HepG2 (cell line): Measurements from ENCODE around the gene MIDN. TPM values are rescaled to one million over a fixed set of nuclear protein-coding genes. Genes with fewer than 3 reads are reported as not detected.

Experiments
- AGO2 ChIP-seq: fragments of 200-400 bp; formaldehyde crosslinking; optimal IDR thresholded peaks from 2 replicates; pipeline ENCODE3; 2017; ENCODE audit warnings: mild to moderate bottlenecking, low read depth, low read length, moderate library complexity
- DDIT3 ChIP-seq: sonication (generic); formaldehyde crosslinking; IDR thresholded peaks from 2 replicates; pipeline ENCODE4 v1.4.0; 2020; ENCODE audit warnings: mild to moderate bottlenecking, missing genetic modification reagents
- E2F2 ChIP-seq: sonication (generic); formaldehyde crosslinking; IDR thresholded peaks from 2 replicates; pipeline ENCODE4 v1.4.0; 2020; ENCODE audit warnings: missing genetic modification reagents, borderline replicate concordance
- ISX ChIP-seq: sonication (generic); formaldehyde crosslinking; conservative IDR thresholded peaks from 2 replicates; pipeline ENCODE4 v1.5.0; 2020; ENCODE audit warnings: missing genetic modification reagents
- MAX ChIP-seq: IDR thresholded peaks from 2 replicates; pipeline ENCODE4 v1.6.1; 2012; ENCODE audit warnings: inconsistent platforms
- MTA3 ChIP-seq: sonication (generic); formaldehyde crosslinking; IDR thresholded peaks from 2 replicates; pipeline ENCODE4 v1.4.0; 2020; ENCODE audit warnings: missing genetic modification reagents
- RORA ChIP-seq: sonication (generic); formaldehyde crosslinking; IDR thresholded peaks from 2 replicates; pipeline ENCODE4 v1.5.0; 2020; ENCODE audit warnings: mild to moderate bottlenecking, missing genetic modification reagents, moderate library complexity
- TCF7L2 ChIP-seq: IDR thresholded peaks from 2 replicates; pipeline ENCODE4 v1.6.1; 2011; ENCODE audit warnings: mild to moderate bottlenecking, low read depth, low read length, moderate library complexity
- ZNF101 ChIP-seq: sonication (generic); formaldehyde crosslinking; IDR thresholded peaks from 2 replicates; pipeline ENCODE4 v1.4.0; 2020; ENCODE audit warnings: mild to moderate bottlenecking, low read depth, missing genetic modification reagents, borderline replicate concordance
- ZNF121 ChIP-seq: sonication (generic); formaldehyde crosslinking; IDR thresholded peaks from 2 replicates; pipeline ENCODE4 v1.5.0; 2020; ENCODE audit warnings: mild to moderate bottlenecking, missing genetic modification reagents
- ZNF296 ChIP-seq: sonication (generic); formaldehyde crosslinking; conservative IDR thresholded peaks from 2 replicates; pipeline ENCODE4 v1.5.0; 2020; ENCODE audit warnings: mild to moderate bottlenecking, missing genetic modification reagents
- ZNF333 ChIP-seq: sonication (generic); formaldehyde crosslinking; IDR thresholded peaks from 2 replicates; pipeline ENCODE4 v1.4.0; 2020; ENCODE audit warnings: mild to moderate bottlenecking, missing genetic modification reagents, borderline replicate concordance
- ZNF510 ChIP-seq: sonication (generic); formaldehyde crosslinking; IDR thresholded peaks from 2 replicates; pipeline ENCODE4 v1.4.0; 2020; ENCODE audit warnings: low read depth, mild to moderate bottlenecking, missing genetic modification reagents
- ZNF563 ChIP-seq: sonication (generic); formaldehyde crosslinking; IDR thresholded peaks from 2 replicates; pipeline ENCODE4 v1.8.0; 2022; ENCODE audit warnings: mild to moderate bottlenecking, moderate library complexity, missing genetic modification reagents
- ZNF747 ChIP-seq: sonication (generic); formaldehyde crosslinking; IDR thresholded peaks from 2 replicates; pipeline ENCODE4 v1.8.1; 2023; ENCODE audit warnings: missing genetic modification reagents, mild to moderate bottlenecking, borderline replicate concordance
- ZNF766 ChIP-seq: sonication (generic); formaldehyde crosslinking; IDR thresholded peaks from 2 replicates; pipeline ENCODE4 v1.5.0; 2020; ENCODE audit warnings: missing genetic modification reagents, borderline replicate concordance
- ZNF780A ChIP-seq: sonication (generic); formaldehyde crosslinking; IDR thresholded peaks from 2 replicates; pipeline ENCODE4 v1.8.0; 2022; ENCODE audit warnings: mild to moderate bottlenecking, missing genetic modification reagents, moderate library complexity
- polyA plus RNA-seq, 8 experiments: library from polyadenylated mRNA; depleted of rRNA in 3 of 8; stranded (reverse) in 7 of 8; unstranded in 1 of 8; fragments of >200 nt; fragmentation: Illumina TruSeq in 4 of 8; extraction: Trizol in 4 of 8; gene quantifications; 2 replicates each; pipeline versions ENCODE4 v1.2.1 to v1.2.3, GENCODE V29; 2011 to 2016; ENCODE audit warnings: low read depth in 4 of 8, missing spikeins in 1 of 8, mixed read lengths in 1 of 8; ENCODE audit not compliant: insufficient read depth in 1 of 8
- total RNA-seq, 5 experiments: library from RNA; depleted of rRNA; stranded (reverse); fragments of >200 nt; fragmentation: Illumina TruSeq; extraction: Trizol; gene quantifications; 2 replicates each; pipeline ENCODE4 v1.2.3, GENCODE V29; 2016; ENCODE audit warnings: low read depth in 1 of 5
- TF ChIP-seq, protein P1 (sequence below): sonication (generic); formaldehyde crosslinking; IDR thresholded peaks from 2 replicates; pipeline ENCODE4 v1.5.1; 2020; ENCODE audit warnings: mild to moderate bottlenecking, missing genetic modification reagents, borderline replicate concordance
- TF ChIP-seq, protein P2 (sequence below): sonication (generic); formaldehyde crosslinking; IDR thresholded peaks from 2 replicates; pipeline ENCODE4 v1.8.1; 2023; ENCODE audit warnings: mild to moderate bottlenecking, missing genetic modification reagents
- TF ChIP-seq, protein P3 (sequence below): sonication (generic); formaldehyde crosslinking; IDR thresholded peaks from 2 replicates; pipeline ENCODE4 v1.4.0; 2020; ENCODE audit warnings: missing genetic modification reagents

MIDN gene
- total and polyA plus RNA-seq, 2 of the 13 experiments (the other 11 are each of a cell fraction or from before 2014, with no cell fraction given) = 8.4 to 18.0 TPM

DNA sequence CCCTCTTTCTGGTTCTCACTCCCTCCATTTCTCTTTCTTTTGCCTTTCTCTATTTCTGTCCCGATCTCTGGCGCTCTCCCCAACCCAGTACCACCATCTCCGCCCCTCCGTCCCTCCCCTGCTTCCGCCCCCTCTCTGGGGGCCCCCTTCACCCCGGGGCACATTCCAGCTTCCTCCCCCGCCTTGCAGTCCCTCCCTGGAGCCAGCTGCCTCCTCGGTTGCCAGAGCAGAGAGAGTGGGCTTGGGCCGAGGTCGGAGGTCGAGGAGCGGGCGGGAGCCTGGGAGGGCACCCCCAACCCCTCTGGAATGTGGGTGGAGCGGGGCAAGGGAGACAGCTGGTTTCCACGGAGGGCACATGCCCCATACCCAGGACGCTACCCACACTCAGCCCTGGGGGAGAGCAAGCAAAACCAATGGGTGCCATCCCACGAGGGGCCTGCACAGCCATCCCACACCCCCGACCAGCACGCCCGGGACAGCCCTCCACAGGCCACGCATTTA is 14.3 kb downstream of the MIDN start (continued):
- TF ChIP-seq, protein P1, sequence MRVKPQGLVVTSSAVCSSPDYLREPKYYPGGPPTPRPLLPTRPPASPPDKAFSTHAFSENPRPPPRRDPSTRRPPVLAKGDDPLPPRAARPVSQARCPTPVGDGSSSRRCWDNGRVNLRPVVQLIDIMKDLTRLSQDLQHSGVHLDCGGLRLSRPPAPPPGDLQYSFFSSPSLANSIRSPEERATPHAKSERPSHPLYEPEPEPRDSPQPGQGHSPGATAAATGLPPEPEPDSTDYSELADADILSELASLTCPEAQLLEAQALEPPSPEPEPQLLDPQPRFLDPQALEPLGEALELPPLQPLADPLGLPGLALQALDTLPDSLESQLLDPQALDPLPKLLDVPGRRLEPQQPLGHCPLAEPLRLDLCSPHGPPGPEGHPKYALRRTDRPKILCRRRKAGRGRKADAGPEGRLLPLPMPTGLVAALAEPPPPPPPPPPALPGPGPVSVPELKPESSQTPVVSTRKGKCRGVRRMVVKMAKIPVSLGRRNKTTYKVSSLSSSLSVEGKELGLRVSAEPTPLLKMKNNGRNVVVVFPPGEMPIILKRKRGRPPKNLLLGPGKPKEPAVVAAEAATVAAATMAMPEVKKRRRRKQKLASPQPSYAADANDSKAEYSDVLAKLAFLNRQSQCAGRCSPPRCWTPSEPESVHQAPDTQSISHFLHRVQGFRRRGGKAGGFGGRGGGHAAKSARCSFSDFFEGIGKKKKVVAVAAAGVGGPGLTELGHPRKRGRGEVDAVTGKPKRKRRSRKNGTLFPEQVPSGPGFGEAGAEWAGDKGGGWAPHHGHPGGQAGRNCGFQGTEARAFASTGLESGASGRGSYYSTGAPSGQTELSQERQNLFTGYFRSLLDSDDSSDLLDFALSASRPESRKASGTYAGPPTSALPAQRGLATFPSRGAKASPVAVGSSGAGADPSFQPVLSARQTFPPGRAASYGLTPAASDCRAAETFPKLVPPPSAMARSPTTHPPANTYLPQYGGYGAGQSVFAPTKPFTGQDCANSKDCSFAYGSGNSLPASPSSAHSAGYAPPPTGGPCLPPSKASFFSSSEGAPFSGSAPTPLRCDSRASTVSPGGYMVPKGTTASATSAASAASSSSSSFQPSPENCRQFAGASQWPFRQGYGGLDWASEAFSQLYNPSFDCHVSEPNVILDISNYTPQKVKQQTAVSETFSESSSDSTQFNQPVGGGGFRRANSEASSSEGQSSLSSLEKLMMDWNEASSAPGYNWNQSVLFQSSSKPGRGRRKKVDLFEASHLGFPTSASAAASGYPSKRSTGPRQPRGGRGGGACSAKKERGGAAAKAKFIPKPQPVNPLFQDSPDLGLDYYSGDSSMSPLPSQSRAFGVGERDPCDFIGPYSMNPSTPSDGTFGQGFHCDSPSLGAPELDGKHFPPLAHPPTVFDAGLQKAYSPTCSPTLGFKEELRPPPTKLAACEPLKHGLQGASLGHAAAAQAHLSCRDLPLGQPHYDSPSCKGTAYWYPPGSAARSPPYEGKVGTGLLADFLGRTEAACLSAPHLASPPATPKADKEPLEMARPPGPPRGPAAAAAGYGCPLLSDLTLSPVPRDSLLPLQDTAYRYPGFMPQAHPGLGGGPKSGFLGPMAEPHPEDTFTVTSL (CRISPR knock-in tag) = no peak
- TF ChIP-seq ZNF296 (CRISPR knock-in tag) = no peak
- TF ChIP-seq, protein P2, sequence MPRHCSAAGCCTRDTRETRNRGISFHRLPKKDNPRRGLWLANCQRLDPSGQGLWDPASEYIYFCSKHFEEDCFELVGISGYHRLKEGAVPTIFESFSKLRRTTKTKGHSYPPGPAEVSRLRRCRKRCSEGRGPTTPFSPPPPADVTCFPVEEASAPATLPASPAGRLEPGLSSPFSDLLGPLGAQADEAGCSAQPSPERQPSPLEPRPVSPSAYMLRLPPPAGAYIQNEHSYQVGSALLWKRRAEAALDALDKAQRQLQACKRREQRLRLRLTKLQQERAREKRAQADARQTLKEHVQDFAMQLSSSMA (CRISPR knock-in tag) = no peak
- TF ChIP-seq AGO2 = no peak
- TF ChIP-seq MTA3 (CRISPR knock-in tag) = no peak
- TF ChIP-seq TCF7L2 = no peak
- peak; percentile 39; the same call in 1 of the 2 replicates for TF ChIP-seq MAX
- TF ChIP-seq ZNF780A = no peak
- TF ChIP-seq ZNF121 (CRISPR knock-in tag) = 0 out of 2 replicates have a peak, but pooled peaks have one; percentile 7
- no peak for TF ChIP-seq ZNF510 (CRISPR knock-in tag)
- no peak for TF ChIP-seq ZNF766 (CRISPR knock-in tag)
- TF ChIP-seq, protein P3, sequence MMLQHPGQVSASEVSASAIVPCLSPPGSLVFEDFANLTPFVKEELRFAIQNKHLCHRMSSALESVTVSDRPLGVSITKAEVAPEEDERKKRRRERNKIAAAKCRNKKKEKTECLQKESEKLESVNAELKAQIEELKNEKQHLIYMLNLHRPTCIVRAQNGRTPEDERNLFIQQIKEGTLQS = no peak
- no peak for TF ChIP-seq ZNF333 (CRISPR knock-in tag)
- no peak for TF ChIP-seq ZNF563 (CRISPR knock-in tag)
- TF ChIP-seq DDIT3 (CRISPR knock-in tag) = no peak
- TF ChIP-seq ZNF101 (CRISPR knock-in tag) = no peak
- no peak for TF ChIP-seq RORA (CRISPR knock-in tag)
- TF ChIP-seq E2F2 (CRISPR knock-in tag) = no peak
- no peak for TF ChIP-seq ZNF747 (CRISPR knock-in tag)
- TF ChIP-seq ISX = no peak
